BE2C (cell line): Measurements from ENCODE around the gene CDC42EP1.
A peak's percentile ranks its signal among the peaks of the same experiment; 100 is the strongest.
"Not testable (repeated sequence)": the region's sequence is repeated elsewhere in the genome, so short reads cannot be mapped to it uniquely, and the experiment has no call there.

Experiments used
- DNase-seq: peaks from one replicate; pipeline ENCODE4 v3.0.0-alpha.2; 2020
- H3K27me3 ChIP-seq: fragments of 250-450 bp; sonication (Bioruptor Pico); 2 replicates; pipeline ENCODE4 v1.5.1; 2020; ENCODE audit warnings: mild to moderate bottlenecking
- H3K36me3 ChIP-seq: fragments of 250-450 bp; sonication (Bioruptor Pico); 2 replicates; pipeline ENCODE4 v1.5.1; 2020; ENCODE audit warnings: mild to moderate bottlenecking
- H3K4me1 ChIP-seq: fragments of 250-450 bp; sonication (Bioruptor Pico); 2 replicates; pipeline ENCODE4 v1.5.1; 2020
- H3K4me3 ChIP-seq: 2 replicates; pipeline ENCODE4 v1.5.1; 2011; ENCODE audit warnings: low read depth, low read length
- H3K9me3 ChIP-seq: fragments of 250-450 bp; sonication (Bioruptor Pico); 2 replicates; pipeline ENCODE4 v1.5.1; 2020
- TF ChIP-seq, protein P1 (sequence below): IDR thresholded peaks from 2 replicates; pipeline ENCODE4 v1.5.1; 2012; ENCODE audit warnings: mild to moderate bottlenecking, low read depth, low read length

CDC42EP1 gene

DNA sequence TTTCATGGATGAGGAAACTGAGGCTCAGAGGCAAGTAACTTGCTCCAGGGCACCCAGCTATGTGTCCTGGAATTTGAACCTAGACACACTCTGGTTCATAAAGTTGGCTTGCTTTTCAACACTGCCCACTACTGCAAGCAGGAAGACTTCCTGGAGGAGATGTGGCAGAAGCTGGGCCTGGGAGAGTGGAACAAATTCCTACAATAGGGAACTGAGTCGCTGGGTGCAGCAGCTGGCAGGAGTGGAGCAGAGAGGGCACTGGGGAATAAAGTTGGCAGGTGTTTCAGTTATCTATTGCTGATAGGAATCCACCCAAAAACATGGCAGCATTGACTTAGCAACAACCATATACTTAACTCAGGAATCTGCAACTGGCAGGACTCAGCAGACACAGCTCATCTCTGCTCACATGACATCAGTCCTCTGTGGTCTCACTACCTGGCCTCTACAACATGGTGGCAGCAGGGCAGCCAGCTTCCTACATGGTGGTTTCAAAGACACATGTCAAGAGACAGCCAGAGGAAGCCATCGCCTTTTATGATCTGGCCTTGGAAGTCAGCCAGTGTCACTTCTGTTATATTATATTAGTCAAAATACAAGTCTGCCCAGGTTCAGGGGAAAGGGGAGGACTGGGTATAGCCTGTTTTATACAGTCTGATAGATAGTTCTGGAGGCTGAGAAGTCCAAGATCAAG lies 30.5 kb upstream of the CDC42EP1 start:
- TF ChIP-seq, protein P1, sequence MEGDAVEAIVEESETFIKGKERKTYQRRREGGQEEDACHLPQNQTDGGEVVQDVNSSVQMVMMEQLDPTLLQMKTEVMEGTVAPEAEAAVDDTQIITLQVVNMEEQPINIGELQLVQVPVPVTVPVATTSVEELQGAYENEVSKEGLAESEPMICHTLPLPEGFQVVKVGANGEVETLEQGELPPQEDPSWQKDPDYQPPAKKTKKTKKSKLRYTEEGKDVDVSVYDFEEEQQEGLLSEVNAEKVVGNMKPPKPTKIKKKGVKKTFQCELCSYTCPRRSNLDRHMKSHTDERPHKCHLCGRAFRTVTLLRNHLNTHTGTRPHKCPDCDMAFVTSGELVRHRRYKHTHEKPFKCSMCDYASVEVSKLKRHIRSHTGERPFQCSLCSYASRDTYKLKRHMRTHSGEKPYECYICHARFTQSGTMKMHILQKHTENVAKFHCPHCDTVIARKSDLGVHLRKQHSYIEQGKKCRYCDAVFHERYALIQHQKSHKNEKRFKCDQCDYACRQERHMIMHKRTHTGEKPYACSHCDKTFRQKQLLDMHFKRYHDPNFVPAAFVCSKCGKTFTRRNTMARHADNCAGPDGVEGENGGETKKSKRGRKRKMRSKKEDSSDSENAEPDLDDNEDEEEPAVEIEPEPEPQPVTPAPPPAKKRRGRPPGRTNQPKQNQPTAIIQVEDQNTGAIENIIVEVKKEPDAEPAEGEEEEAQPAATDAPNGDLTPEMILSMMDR: no peak
- peak; percentile 40 for DNase-seq
- Histone ChIP-seq H3K27me3 (no peaks in the 10 kb centered on the region), H3K4me1 (peaks cover 4% of the 10 kb centered on the region; the same call in 1 of the 2 replicates), H3K4me3 (no peak overlapping the region), H3K36me3 (no peaks in the 10 kb centered on the region), H3K9me3 (no peaks in the 10 kb centered on the region)

DNA sequence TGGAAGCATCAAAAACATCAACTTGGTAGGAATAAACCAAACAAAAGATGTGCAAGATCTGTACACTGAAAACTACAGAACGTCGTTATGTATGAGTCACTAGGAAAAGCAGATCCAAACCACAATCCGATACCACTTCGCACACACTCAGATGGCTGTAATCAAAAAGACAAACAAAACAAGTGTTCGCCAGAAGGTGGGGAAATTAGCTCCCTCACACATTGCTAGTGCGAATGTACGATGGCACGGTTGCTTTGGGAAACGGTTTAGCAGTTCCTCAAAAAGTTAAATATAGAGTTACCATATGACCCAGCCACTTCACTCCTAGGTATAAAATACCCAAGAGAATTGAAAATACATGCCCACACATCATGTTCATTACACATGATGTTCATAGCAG lies 26.3 kb upstream of the CDC42EP1 start:
- Histone ChIP-seq H3K9me3 (no peaks in the 10 kb centered on the region), H3K27me3 (no peaks in the 10 kb centered on the region), H3K36me3 (no peaks in the 10 kb centered on the region), H3K4me1 (peaks cover 4% of the 10 kb centered on the region; the same call in 1 of the 2 replicates), H3K4me3 (no peak overlapping the region)
- DNase-seq: no peak
- TF ChIP-seq, protein P1: no peak

DNA sequence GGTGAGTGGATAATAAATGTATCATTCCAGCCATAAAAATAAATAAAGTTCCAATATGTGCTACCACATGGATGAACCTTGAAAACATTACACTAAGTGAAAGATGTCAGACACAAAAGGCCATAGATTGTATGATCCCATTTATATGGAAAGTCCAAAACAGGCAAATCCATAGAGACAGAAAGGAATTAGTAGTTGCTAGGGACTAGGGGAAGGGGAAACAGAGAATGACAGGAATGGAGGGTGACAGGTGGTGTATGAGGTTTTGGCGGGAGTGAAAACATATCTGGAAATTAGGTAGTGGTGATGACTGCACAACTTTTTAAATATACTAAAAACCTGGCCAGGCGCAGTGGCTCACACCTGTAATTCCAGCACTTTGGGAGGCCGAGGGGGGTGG lies 25.8 kb upstream of the CDC42EP1 start:
- Histone ChIP-seq H3K27me3 (no peaks in the 10 kb centered on the region), H3K9me3 (no peaks in the 10 kb centered on the region), H3K4me3 (no peak overlapping the region), H3K4me1 (peaks cover 4% of the 10 kb centered on the region; the same call in 1 of the 2 replicates), H3K36me3 (no peaks in the 10 kb centered on the region)
- DNase-seq: no peak
- TF ChIP-seq, protein P1: no peak

DNA sequence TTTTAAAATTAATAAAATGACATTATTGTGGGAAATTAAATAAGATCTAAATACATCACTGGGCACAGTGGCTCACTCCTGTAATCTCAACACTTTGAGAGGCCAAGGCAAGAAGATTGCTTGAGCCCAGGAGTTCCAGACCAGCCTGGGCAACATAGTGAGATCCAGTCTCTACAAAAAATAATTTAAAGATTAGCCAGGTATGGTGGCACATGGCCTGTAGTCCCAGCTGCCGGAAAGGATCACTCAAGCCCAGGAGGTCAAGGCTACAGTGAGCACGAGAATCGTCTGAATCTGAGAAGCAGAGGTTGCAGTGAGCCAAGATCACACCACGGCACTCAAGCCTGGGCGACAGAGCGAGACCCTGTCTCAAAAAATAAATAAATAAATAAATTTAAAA lies 25.1 kb upstream of the CDC42EP1 start:
- TF ChIP-seq, protein P1: no peak
- no peaks in the 10 kb centered on the region for H3K36me3 ChIP-seq
- no peaks in the 10 kb centered on the region; the same call in 1 of the 2 replicates for H3K4me1 ChIP-seq
- H3K9me3 ChIP-seq: no peaks in the 10 kb centered on the region
- no peak overlapping the region for H3K4me3 ChIP-seq
- no peak for DNase-seq
- no peaks in the 10 kb centered on the region for H3K27me3 ChIP-seq

DNA sequence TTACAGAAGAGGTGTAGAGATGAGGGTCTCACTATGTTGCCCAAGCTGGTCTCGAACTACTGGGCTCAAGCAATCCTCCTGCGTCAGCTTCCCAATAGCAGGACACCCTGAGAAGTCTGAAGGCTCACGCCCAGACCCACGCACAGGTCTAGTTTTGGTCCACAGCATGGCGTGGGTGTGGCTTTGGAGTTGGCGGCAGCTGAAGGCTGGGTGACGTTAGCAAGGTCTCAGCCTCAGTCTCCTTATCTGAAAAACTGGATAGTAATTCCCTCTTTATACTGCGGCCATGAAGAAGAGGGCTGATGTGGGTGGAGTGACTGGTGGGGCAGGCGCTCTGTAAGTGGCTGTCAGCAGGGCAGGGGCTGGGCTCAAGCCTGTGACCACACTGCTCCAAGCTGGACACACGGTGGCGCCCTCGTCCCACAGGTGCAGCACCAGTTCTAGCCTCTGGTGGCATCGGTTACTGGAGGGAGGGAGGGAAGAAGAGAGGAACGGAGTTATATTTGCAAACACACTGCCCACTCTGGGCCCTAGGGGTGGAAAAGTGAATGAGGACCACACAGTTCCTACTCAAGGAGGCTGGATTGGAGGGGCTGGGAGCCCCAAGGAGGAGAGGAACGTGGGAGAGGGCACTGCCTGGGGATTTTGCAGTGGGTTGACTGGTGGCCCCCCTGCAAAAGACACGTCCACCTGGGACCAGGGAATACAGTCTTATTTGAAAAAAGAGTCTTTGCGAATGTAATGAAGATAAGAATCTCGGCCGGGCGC lies 21.5 kb upstream of the CDC42EP1 start:
- TF ChIP-seq, protein P1: peak; percentile 93

DNA sequence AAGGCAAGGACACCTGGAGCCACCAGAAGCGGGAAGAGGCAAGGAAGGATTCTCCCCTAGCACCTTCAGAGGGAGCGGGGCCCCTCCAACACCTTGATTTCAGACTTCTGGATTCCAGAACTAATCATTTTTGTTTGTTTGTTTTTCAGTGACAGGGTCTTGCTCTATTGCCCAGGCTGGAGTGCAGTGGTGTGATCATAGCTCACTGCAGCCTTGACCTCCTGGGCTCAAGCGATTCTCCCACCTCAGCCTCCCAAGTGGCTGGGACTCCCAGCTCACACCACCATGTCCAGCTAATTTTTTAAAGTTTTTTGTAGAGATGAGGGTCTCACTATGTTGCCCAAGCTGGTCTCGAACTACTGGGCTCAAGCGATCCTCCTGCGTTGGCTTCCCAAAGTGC lies 20.5 kb upstream of the CDC42EP1 start:
- not testable (repeated sequence) for H3K36me3 ChIP-seq, H3K4me1 ChIP-seq, H3K9me3 ChIP-seq, DNase-seq, H3K4me3 ChIP-seq, H3K27me3 ChIP-seq

More for the DNA sequence above, 21.5 kb upstream of the CDC42EP1 start:
- H3K4me1 ChIP-seq: peaks cover 3% of the 10 kb centered on the region
- peak overlapping the region; percentile 19; the same call in 1 of the 2 replicates for H3K4me3 ChIP-seq
- H3K9me3 ChIP-seq: no peaks in the 10 kb centered on the region
- DNase-seq: peak; percentile 95
- no peaks in the 10 kb centered on the region for H3K36me3 ChIP-seq
- no peaks in the 10 kb centered on the region for H3K27me3 ChIP-seq

DNA sequence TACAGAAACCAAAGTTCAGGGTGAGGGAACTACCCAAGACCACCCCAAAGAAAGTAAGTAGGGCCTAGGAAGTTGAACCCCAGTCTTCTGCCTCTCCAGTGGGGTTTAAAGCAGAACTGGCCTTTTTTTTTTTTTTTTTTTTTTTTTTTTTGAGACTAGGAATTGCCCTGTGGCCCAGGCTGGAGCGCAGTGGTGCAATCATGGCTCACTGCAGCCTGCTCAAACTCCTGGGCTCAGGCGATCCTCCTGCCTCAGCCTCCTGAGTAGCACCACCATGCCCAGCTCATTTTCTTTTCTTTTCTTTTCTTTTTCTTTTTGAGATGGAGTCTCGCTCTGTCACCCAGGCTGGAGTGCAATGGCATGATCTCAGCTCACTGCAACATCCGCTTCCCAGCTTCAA lies 17.9 kb upstream of the CDC42EP1 start:
- not testable (repeated sequence) for H3K4me3 ChIP-seq, DNase-seq, H3K36me3 ChIP-seq, H3K9me3 ChIP-seq, H3K4me1 ChIP-seq, H3K27me3 ChIP-seq
